HG02852 (cell line): Measurements from ENCODE around the gene BACH1.

ENCODE experiments used
- ATAC-seq: cut with Tn5 transposase; IDR thresholded peaks from one replicate; pipeline ENCODE4 v1.9.1; 2021; ENCODE audit warnings: mild to moderate bottlenecking, moderate library complexity; ENCODE audit not compliant: unreplicated experiment

The BACH1 gene

DNA sequence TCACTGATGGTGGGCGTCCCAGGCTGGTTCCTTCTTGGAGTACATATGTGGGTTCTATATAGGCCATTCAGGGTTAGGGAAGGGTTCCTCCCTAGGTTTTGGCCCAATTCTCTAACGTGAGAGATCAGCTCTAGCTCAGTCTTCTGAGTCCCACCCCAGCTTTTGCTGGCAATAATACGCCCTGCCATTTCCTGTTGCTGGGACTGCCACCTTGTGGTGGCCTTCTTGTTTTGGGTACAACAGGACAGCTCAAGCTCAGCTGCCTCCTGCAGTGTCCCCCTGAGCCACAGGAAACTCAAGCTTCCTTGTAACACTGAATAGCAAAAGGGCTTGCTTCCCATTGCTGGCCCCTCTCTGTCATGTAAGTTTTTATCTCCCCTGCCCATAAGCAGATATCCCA lies 77.8 kb downstream of the BACH1 start:
- no peak for ATAC-seq

- ATAC-seq = no peak
These were observed 78.5 kb downstream of the BACH1 start for GRCh38 chr21:29377266-29377665.

DNA sequence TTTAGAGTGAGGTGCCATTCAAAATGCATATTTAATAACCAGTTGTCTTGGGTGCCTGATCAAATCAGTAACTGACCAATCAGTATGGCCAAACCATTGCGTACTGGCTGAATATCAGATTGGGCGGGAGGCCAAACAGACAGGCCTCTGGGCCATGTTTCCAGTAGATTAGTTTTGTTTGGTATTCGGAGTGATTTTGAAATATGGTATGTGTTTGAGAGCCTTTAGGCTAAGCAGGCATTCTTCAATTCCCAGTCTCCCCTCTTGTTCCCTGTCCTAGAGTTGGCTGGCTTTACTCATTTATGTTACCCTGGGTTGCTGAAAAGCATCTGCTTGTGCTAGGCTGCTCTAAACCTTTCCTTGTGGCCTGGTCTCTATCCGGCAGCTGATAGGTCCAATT lies 80.1 kb downstream of the BACH1 start:
- ATAC-seq = no peak

- no peak for ATAC-seq
These were observed 80.9 kb downstream of the BACH1 start for GRCh38 chr21:29379517-29380054.

DNA sequence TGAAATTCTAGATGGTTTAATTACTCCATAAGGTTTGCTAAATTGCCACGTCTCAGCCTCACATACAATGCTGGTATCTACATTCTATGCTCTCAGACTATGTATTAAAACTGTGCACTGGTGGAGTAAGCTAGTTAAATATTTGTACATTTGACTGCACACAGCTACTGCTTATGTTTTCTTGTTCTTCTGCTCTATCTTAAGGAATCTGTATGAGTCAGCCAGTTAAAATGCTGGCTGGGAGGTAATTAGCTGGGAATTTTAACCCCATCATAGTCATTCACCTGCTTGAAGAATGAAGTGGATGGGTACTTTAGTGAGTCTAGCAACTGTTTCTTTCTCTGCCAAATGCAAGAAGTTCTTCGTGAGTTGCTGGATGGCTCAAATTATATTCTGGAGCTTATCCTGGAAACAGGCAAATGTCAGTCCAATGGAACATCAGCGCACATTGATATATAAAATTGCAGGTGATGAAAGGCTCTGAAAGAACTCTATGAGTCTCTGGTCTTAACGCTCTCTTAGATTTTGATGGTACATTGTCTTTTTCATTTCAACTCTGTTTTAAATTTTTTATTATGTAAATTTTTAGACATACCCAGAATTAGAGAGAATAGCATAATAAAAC lies 83.4 kb downstream of the BACH1 start:
- ATAC-seq = no peak

- ATAC-seq = no peak
These were observed 86.1 kb downstream of the BACH1 start for GRCh38 chr21:29384683-29385359.

DNA sequence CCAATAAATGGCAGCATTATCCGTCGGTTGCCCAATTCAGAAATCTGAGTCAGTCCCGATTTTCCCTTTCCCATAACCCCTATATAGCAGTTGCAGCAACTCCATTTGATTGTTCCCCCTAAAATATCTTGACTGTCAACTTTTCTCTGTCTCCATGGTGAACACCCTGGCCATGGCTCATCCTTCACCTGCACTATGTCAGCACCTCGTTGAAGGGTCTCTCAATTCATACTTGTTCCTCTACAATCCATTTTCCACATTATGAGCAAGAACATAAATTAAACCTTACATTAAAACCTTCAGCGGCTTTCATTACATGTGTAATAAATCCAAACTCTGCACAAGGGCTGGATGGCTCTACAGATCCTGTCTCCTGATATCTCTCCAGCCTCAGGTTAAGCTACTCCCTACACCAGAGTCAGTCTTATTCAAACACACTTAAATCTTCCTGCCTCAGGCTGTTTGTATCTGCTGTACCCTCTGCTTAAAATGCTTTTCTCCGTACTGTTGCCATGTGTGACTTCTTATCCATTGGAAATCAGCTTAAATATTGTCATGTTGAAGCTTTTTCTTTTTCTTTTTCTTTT lies 87.3 kb downstream of the BACH1 start:
- no peak for ATAC-seq

DNA sequence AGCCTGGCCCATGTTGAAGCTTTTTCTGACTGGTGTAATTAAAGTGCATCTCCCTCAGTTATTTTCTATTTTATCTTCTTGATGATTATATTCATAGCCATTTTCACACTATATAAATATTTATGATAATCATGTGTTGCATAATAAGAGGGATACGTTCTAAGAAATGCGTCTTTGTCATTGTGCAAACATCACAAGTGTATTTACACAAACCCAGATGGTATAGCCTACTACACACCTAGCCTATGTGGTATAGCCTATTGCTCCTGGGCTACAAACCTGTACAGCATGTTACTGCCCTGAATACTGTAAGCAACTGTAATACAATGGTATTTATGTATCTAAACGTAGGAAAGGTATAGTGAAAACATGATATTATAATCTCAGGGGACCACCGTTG lies 88.1 kb downstream of the BACH1 start:
- no peak for ATAC-seq

DNA sequence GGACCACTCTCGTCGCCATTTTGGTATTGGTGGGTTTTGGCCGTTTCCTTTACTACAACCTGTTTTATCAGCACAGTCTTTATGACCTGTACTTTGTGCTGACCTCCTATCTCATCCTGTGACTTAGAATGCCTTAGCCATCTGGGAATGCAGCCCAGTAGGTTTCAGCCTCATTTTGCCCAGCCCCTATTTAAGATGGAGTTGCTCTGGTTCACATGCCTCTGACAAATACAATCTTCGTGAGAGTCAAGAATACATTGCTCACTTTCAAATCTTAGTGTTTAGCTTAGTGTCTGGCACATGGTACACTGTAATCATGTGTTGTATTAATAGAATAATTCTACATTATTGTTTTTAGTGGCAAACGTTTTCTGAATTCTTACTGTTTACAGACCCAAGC lies 88.9 kb downstream of the BACH1 start:
- no peak for ATAC-seq

DNA sequence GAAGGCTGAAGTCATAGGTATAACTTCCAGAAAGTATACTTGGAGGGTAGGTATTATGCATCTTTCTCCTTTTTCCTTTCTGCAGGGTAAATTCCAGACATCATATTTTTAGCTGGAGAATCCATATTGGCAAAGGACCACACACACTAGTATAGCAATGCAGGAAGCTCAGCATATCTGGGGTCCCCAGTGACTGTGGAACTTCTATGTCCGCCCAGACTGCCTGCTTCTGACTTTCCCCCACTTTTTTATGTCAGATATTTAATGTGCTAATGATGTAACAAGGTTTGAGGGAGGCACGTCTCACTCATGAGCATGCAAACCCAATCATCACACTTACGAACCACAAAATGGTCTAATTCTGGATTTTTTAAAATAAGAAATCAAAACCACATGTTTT lies 90.4 kb downstream of the BACH1 start:
- no peak for ATAC-seq

- no peak for ATAC-seq
These were observed 92.1 kb downstream of the BACH1 start for GRCh38 chr21:29390778-29391177.

DNA sequence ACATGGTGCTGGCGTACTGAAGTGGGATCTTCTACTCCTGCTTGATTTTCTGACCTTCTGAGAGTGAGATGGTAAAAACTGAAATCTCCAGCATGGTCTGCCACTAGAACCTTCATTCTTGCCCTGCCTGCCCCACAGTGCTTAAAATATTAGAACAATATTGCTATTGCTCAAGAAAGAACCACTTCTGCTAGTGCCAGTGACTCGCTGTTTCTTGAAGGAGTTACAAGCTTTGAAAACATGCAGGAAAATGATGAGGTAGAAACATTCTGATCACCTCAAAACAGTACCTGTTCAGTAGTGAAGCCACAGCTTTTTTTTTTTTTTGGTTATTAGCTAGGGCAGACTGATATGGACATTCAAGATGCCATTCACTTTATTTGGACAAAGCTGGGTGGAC lies 95.3 kb downstream of the BACH1 start:
- no peak for ATAC-seq
